ENCODE measurements around the gene VAT1L. TPM values are rescaled to one million over a fixed set of nuclear protein-coding genes. Genes with fewer than 3 reads are reported as not detected.
"Not testable (repeated sequence)": the region's sequence is repeated elsewhere in the genome, so short reads cannot be mapped to it uniquely, and the experiment has no call there.

The VAT1L gene
- total RNA-seq, 1 experiment from 2014 or later, result not detected

DNA sequence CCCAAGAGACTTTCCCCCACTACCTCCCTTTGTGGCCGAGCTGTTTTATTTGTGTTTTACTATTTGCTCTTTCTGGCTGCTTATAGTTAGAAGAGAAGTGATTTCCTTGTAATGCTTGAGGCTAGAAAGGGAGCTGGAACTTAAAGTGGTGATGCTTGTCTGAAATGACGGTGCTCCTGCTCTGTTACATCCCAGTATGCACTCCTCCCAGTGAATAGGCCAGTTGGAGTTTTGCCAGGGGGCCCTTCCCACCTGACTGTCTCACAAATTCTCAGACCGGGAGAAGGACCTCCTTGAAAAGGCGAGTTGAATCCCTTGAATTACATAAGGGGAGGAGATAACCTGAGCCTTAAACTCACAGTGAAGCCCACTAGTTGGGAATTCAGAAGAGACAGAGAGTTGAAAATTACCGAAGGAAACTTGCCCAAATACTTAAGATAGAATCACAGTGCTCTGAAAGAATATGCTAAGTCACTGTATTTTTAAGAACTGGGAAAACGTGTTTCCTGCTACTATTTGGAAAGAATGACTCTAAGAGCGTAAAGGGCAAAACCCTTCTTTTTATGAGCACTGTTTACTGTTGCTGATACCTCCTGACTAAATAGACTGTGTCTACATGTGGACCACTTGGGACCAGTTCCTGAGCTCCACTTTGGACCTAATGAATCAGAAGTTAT lies 149.2 kb downstream of the VAT1L start:
- in situ Hi-C loops (cut with HindIII; ENCODE audit: low sequenced_read_pairs), result no loop called here
- no peak for DNase-seq (ENCODE audit: low spot score)

GRCh38 chr16:77938913-77939312 lies 150.5 kb downstream of the VAT1L start:
- DNase-seq (ENCODE audit: low spot score), result no peak
- in situ Hi-C loops (cut with HindIII; ENCODE audit: low sequenced_read_pairs), result no loop called here

GRCh38 chr16:77939968-77940367 lies 151.6 kb downstream of the VAT1L start:
- DNase-seq (ENCODE audit: low spot score), result no peak
- in situ Hi-C loops (cut with HindIII; ENCODE audit: low sequenced_read_pairs), result no loop called here

GRCh38 chr16:77943801-77944200 lies 155.4 kb downstream of the VAT1L start:
- peak; percentile 27 for DNase-seq (ENCODE audit: low spot score)
- in situ Hi-C loops (cut with HindIII; ENCODE audit: low sequenced_read_pairs), result no loop called here

DNA sequence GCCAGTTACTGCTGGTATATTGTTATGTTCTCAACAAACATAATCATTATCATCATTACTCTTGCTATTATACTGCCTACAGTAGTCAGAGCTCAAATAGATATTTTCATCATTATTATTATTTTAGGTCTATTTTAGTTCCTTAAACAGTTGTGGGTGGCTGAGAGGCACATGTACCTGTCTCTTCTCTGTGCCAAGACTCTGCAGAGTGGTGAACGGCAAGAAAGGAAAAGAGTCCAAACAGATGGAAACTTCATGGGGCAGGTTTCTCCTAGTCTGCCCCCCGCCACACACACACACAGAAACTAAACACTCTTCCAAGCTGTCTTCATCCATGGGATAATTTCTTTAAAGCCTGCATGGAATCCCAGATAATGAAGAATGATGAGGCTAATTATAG lies 156.3 kb downstream of the VAT1L start:
- peak; percentile 20 for DNase-seq (ENCODE audit: low spot score)
- in situ Hi-C loops (cut with HindIII; ENCODE audit: low sequenced_read_pairs), result no loop called here

- in situ Hi-C loops (cut with HindIII; ENCODE audit: low sequenced_read_pairs), result no loop called here
- no peak for DNase-seq (ENCODE audit: low spot score)
Observed at GRCh38 chr16:77945126-77945525, 156.8 kb downstream of the VAT1L start.

DNA sequence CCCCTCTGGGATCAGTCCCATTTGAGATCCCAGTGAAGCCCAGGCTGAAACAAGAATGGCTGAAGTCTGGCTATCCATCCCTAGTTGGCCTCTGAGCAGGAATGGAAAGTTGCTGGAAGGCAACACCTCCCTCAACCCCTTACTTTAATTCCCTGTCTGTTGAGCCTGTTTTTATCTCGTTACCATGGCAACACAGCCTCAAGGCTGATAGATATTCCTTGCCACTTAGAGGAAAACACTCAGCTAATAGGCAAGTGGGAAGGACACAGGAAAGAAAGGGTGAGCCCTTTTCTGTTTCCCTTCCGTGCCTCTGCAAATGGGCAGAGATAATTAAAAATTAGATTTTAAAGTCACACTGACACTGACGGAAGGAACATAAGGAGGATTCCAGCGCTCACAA lies 158.5 kb downstream of the VAT1L start:
- DNase-seq (ENCODE audit: low spot score), result no peak
- in situ Hi-C loops (cut with HindIII; ENCODE audit: low sequenced_read_pairs), result no loop called here

- DNase-seq (ENCODE audit: low spot score); in situ Hi-C loops (cut with HindIII; ENCODE audit: low sequenced_read_pairs): not testable (repeated sequence)
Observed at GRCh38 chr16:77947590-77947989, 159.2 kb downstream of the VAT1L start.

- in situ Hi-C loops (cut with HindIII; ENCODE audit: low sequenced_read_pairs), result no loop called here
- DNase-seq (ENCODE audit: low spot score), result no peak
Observed at GRCh38 chr16:77948835-77949234, 160.5 kb downstream of the VAT1L start.

- in situ Hi-C loops (cut with HindIII; ENCODE audit: low sequenced_read_pairs), result no loop called here
- DNase-seq (ENCODE audit: low spot score), result peak; percentile 87
Observed at GRCh38 chr16:77949445-77949844, 161.1 kb downstream of the VAT1L start.

DNA sequence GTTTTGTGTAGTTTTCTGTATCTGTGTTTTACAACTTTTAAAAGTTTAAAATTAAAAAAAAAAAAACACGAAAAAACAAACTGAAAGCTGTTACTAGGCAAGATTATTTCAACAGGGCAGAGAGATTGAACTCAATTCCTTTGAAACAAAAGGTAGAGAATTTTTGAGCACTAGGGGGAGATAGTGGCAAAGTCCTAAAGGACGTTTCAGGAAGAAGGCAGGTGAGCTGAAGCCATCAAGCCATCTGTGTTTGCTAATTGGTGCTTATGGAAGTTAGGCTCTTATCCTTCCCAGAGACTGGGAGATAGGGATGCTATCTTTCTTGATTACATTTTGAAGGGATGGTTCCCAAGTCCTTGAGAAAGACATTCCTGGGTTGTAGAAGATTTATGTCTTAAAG lies 163.4 kb downstream of the VAT1L start:
- in situ Hi-C loops (cut with HindIII; ENCODE audit: low sequenced_read_pairs), result no loop called here
- peak; percentile 57 for DNase-seq (ENCODE audit: low spot score)

DNA sequence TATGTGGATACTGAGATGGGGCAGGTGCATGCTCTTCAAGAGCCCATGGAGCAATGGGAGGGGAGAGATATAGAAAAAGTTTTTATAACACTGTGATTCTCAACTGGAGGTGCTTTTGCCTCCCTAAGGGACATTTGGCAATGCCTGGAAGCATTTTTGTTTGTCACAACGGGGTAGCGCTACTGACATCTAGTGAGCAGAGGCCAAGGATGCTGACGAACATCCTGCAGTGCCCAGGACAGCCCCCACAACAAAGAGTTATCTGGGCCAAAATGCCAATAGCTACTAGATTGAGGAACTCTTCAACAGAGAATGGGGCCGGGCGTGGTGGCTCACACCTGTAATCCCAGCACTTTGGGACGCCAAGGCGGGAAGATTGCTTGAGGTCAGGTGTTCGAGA lies 166.8 kb downstream of the VAT1L start:
- no peak for DNase-seq (ENCODE audit: low spot score)
- in situ Hi-C loops (cut with HindIII; ENCODE audit: low sequenced_read_pairs), result no loop called here

GRCh38 chr16:77956231-77956630 lies 167.9 kb downstream of the VAT1L start:
- in situ Hi-C loops (cut with HindIII; ENCODE audit: low sequenced_read_pairs), result no loop called here
- no peak for DNase-seq (ENCODE audit: low spot score)

DNA sequence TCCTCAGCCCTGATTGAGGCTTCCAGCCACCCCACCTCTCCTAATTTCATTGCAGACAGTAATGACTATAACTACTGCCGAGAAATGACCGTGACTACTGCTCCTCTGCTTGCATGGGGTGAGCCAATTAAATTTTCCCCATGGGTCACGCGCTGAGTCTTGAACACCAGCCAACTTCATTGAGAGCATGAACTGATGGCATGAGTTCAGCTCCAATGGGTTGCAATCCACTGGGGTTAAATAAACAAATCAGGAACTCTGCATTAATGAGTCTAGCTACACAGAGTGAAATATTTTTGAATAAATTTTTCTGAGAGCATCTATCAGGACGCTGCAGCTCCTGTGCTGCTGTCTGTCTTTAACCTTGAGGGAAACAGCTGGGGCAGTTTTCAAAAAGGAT lies 172.4 kb downstream of the VAT1L start:
- in situ Hi-C loops (cut with HindIII; ENCODE audit: low sequenced_read_pairs), result no loop called here
- no peak for DNase-seq (ENCODE audit: low spot score)

GRCh38 chr16:77961814-77962213 lies 173.4 kb downstream of the VAT1L start:
- in situ Hi-C loops (cut with HindIII; ENCODE audit: low sequenced_read_pairs), result no loop called here
- DNase-seq (ENCODE audit: low spot score), result no peak

GRCh38 chr16:77962689-77963088 lies 174.3 kb downstream of the VAT1L start:
- in situ Hi-C loops (cut with HindIII; ENCODE audit: low sequenced_read_pairs), result no loop called here
- no peak for DNase-seq (ENCODE audit: low spot score)

DNA sequence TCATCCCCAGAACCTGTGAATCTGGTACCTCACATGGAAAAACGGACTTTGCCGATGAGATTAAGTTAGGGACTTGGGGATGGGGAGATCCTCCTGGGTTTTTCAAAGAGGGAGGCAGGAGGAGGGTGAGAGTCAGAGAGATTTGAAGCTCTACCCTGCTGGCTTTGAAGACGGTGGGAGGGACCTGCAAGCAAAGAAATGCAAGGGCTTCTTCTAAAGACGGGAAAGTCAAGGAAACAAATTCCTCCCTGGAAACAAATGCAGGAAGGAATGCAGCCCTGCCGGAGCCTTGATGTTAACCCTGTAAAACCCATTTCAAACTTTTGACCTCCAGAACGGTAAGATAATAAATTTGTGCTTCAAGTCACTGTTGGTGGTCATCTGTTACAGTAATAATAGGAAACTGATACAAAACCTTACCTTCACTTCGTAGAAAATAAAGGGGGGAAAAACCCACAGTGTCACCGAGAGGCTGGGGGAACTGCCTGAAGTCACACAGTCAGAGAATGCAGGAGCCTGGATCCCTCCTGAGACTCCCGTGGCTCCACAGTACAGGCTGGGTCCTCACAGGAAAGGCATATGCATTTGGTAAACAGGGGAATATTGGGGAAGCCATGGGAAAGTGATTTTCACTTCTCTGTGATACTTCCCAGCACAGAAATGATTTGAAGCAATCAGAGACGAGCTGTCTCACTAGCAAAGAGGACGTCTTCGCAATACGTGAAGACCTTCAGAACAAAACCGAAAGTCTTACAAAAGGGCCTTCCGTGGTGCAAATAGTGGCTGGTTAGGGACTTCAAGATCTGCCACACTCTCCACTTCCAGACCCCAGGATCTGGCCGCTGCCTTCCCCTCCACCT lies 175.1 kb downstream of the VAT1L start:
- in situ Hi-C loops (cut with HindIII; ENCODE audit: low sequenced_read_pairs), result no loop called here
- DNase-seq (ENCODE audit: low spot score), result no peak

DNA sequence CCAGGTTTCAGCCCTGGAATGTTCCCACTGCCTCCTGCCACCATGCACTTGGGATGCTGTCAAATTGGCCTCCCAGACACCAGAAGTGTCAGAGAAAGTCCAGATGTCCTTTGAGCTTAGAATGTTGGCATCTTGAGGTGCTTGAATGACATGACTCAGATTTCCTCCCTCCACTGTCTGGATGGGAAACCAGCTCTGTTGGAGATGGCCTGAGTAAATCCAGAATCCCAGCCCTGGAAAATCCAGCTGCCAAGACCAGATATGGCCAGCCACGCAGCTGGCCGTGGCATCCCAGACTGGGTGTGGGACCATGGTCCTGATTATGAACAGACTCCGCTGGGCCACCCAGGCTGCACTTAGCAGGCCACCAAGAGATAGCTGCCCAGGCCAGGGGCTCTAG lies 177.0 kb downstream of the VAT1L start:
- no peak for DNase-seq (ENCODE audit: low spot score)
- in situ Hi-C loops (cut with HindIII; ENCODE audit: low sequenced_read_pairs), result no loop called here

DNA sequence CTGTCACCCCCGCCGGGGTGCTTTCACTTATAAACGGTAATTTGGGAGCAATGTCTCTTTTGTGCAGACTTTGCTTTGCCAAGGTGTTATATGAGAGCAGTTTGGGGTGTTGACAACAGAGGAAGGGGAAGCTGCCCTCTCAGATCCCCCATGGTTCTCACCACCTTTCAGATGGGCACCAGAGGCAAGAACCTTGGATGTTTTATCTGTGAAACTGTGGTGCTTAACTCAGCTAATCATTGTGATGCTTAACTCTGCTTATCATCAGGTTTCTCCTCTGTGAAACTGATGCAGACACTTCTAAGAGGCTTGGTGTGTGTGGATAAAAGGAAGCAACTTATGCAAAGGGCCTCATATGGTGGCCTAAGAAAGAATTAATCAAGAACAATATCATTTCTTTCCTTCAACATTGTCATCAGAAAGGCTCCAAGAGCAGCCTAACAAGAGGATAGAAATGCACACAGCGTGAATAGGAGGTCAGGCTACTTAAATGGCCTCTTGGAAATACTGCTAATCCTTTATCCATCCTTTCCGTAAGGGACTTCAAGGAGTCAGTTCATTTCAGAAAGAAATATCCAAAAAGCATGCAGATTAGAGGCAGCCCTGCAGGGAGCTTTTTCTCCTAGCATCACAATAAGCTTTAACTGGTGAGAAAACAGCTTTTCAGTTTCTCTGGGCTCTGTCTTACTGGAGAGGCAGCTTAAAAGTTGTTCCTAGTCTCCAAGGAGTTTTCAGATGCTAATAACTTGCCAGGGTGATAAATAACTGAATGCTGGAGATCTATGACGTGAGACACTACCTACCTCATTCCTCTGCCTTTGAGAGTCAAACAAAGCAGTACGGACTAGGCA lies 178.9 kb downstream of the VAT1L start:
- in situ Hi-C loops (cut with HindIII; ENCODE audit: low sequenced_read_pairs), result no loop called here
- DNase-seq (ENCODE audit: low spot score), result no peak

DNA sequence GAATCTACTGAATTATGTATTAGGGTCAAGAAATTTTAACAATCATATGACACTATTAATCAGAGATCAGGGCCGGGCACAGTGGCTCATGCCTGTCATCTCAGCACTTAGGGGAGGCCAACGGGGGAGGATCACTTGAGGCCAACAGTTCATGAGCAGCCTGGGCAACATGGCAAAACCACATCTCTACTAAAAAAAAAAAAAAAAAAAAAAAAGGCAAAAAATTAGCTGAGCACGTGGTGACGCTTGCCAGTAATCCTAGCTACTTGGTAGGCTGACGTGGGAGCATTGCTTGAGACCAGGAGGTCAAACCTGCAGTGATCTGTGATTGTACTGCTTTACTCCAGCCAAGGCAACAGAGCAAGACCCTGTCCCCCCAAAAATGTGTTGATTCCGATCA lies 181.5 kb downstream of the VAT1L start:
- no peak for DNase-seq (ENCODE audit: low spot score)
- in situ Hi-C loops (cut with HindIII; ENCODE audit: low sequenced_read_pairs), result no loop called here

Data from G401 (cell line).